ENCODE measurements around the gene ODAD4.

ODAD4 gene

DNA sequence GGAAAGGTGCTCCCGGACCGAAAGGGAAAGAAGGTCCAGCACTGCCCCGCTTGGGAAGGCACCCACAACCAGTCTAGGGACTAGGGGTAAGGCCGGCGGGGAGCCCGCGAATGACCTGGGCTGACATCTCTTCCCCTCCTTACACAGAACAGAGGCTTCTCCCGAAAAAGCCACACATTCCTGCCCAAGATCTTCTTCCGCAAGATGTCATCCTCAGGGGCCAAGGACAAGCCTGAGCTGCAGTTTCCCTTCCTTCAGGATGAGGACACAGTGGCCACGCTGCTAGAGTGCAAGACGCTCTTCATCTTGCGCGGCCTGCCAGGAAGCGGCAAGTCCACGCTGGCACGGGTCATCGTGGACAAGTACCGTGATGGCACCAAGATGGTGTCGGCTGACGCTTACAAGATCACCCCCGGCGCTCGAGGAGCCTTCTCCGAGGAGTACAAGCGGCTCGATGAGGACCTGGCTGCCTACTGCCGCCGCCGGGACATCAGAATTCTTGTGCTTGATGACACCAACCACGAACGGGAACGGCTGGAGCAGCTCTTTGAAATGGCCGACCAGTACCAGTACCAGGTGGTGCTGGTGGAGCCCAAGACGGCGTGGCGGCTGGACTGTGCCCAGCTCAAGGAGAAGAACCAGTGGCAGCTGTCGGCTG lies 37.6 kb downstream of the ODAD4 start:
- TF ChIP-seq, protein P1, sequence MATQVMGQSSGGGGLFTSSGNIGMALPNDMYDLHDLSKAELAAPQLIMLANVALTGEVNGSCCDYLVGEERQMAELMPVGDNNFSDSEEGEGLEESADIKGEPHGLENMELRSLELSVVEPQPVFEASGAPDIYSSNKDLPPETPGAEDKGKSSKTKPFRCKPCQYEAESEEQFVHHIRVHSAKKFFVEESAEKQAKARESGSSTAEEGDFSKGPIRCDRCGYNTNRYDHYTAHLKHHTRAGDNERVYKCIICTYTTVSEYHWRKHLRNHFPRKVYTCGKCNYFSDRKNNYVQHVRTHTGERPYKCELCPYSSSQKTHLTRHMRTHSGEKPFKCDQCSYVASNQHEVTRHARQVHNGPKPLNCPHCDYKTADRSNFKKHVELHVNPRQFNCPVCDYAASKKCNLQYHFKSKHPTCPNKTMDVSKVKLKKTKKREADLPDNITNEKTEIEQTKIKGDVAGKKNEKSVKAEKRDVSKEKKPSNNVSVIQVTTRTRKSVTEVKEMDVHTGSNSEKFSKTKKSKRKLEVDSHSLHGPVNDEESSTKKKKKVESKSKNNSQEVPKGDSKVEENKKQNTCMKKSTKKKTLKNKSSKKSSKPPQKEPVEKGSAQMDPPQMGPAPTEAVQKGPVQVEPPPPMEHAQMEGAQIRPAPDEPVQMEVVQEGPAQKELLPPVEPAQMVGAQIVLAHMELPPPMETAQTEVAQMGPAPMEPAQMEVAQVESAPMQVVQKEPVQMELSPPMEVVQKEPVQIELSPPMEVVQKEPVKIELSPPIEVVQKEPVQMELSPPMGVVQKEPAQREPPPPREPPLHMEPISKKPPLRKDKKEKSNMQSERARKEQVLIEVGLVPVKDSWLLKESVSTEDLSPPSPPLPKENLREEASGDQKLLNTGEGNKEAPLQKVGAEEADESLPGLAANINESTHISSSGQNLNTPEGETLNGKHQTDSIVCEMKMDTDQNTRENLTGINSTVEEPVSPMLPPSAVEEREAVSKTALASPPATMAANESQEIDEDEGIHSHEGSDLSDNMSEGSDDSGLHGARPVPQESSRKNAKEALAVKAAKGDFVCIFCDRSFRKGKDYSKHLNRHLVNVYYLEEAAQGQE (IDR thresholded peaks at IDR 0.05; ENCODE audit: low read depth): no peak
- no peak for TF ChIP-seq CREB1 (IDR thresholded peaks at IDR 0.05; ENCODE audit: low read depth)

DNA sequence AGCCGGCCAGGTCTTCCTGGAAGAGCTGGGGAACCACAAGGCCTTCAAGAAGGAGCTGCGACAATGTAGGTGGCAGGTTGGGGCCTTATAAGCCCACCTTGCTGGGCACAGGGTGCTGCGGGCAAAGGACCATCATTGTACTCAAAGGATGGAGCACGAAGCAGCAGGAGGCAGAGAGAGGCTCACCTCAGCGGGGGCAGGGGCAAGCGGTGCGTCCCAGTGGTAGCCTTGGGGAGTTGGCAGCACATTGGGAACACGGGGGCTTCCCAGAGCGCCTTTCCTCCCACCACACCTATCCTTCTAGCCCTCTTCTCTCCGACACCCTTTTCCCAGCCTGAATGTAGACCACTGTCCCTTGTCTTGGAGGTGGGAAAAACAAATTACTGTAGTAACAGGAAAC lies 38.3 kb downstream of the ODAD4 start:
- TF ChIP-seq, protein P1 (IDR thresholded peaks at IDR 0.05; ENCODE audit: low read depth): no peak
- TF ChIP-seq RAD21 (IDR thresholded peaks at IDR 0.05; ENCODE audit: low read depth) (no peak), TCF12 (IDR thresholded peaks at IDR 0.05; ENCODE audit: low read depth) (no peak), EGR1 (IDR thresholded peaks at IDR 0.05) (no peak), ZBTB7A (IDR thresholded peaks at IDR 0.05; ENCODE audit: low read depth) (no peak), YY1 (IDR thresholded peaks at IDR 0.05; ENCODE audit: low read depth) (no peak), TEAD4 (IDR thresholded peaks at IDR 0.05) (no peak), FOXM1 (IDR thresholded peaks at IDR 0.05; ENCODE audit: borderline replicate concordance, low read depth) (no peak), NFIC (IDR thresholded peaks at IDR 0.05) (no peak), CREB1 (IDR thresholded peaks at IDR 0.05; ENCODE audit: low read depth) (no peak), TAF1 (IDR thresholded peaks at IDR 0.05; ENCODE audit: low read depth) (no peak), EP300 (IDR thresholded peaks at IDR 0.05; ENCODE audit: borderline replicate concordance) (no peak), CEBPB (IDR thresholded peaks at IDR 0.05) (no peak)
- TF ChIP-seq, protein P2, sequence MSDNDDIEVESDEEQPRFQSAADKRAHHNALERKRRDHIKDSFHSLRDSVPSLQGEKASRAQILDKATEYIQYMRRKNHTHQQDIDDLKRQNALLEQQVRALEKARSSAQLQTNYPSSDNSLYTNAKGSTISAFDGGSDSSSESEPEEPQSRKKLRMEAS (IDR thresholded peaks at IDR 0.05): no peak
- TF ChIP-seq, protein P3, sequence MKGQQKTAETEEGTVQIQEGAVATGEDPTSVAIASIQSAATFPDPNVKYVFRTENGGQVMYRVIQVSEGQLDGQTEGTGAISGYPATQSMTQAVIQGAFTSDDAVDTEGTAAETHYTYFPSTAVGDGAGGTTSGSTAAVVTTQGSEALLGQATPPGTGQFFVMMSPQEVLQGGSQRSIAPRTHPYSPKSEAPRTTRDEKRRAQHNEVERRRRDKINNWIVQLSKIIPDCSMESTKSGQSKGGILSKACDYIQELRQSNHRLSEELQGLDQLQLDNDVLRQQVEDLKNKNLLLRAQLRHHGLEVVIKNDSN (IDR thresholded peaks at IDR 0.05): no peak

DNA sequence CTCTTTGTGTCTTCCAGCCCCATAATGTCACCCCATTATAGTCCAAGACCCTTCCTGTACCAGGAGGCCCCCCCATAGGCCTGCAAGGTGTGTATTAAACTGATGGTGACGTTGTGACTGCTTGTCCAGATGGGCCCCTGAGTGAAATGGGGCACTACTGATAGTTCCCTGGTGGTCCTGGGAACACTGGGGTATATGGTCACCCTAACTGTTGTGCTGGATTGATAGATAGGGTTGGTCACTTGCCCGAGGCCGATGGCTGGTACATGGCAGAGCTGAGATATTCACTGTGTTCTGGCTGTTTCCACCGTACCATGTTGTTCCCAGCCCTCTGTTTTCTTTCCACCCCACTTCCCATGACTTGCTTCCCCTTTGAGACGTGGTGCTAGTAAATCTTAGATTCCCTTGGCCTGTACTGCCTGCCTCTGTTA lies 40.5 kb downstream of the ODAD4 start:
- TF ChIP-seq CREB1 (IDR thresholded peaks at IDR 0.05; ENCODE audit: low read depth) (no peak), TCF12 (IDR thresholded peaks at IDR 0.05; ENCODE audit: low read depth) (no peak), TAF1 (IDR thresholded peaks at IDR 0.05; ENCODE audit: low read depth) (no peak), FOXM1 (IDR thresholded peaks at IDR 0.05; ENCODE audit: borderline replicate concordance, low read depth) (no peak), CEBPB (IDR thresholded peaks at IDR 0.05) (no peak)
- TF ChIP-seq, protein P3 (IDR thresholded peaks at IDR 0.05): no peak

GRCh38 chr17:41971721-41972523 lies 41.5 kb downstream of the ODAD4 start:
- TF ChIP-seq EGR1 (IDR thresholded peaks at IDR 0.05) (no peak), TEAD4 (IDR thresholded peaks at IDR 0.05) (no peak), ZBTB7A (IDR thresholded peaks at IDR 0.05; ENCODE audit: low read depth) (no peak), TAF1 (IDR thresholded peaks at IDR 0.05; ENCODE audit: low read depth) (no peak), NFIC (IDR thresholded peaks at IDR 0.05) (no peak), EP300 (IDR thresholded peaks at IDR 0.05; ENCODE audit: borderline replicate concordance) (no peak)
- TF ChIP-seq, protein P1 (IDR thresholded peaks at IDR 0.05; ENCODE audit: low read depth): no peak
